HEK293T (cell line): ENCODE data around the gene CNOT9.

Experiments used
- BHLHE40 ChIP-seq: fragments of 450-650 bp; IDR thresholded peaks from 2 replicates; pipeline ENCODE4 v1.6.1; 2016; ENCODE audit warnings: mild to moderate bottlenecking, moderate library complexity, borderline replicate concordance
- CTBP1 ChIP-seq: fragments of 450-650 bp; IDR thresholded peaks from 2 replicates; pipeline ENCODE4 v1.6.1; 2016; ENCODE audit warnings: borderline replicate concordance
- ELF4 ChIP-seq: fragments of 450-650 bp; IDR thresholded peaks from 2 replicates; pipeline ENCODE4 v1.6.1; 2017; ENCODE audit warnings: antibody characterized with exemption
- FOXA1 ChIP-seq: fragments of 450-650 bp; IDR thresholded peaks from 2 replicates; pipeline ENCODE4 v1.6.1; 2016; ENCODE audit warnings: mild to moderate bottlenecking
- FOXK2 ChIP-seq: fragments of 450-650 bp; IDR thresholded peaks from 2 replicates; pipeline ENCODE4 v1.6.1; 2016; ENCODE audit warnings: mild to moderate bottlenecking
- FOXM1 ChIP-seq: fragments of 450-650 bp; IDR thresholded peaks from 2 replicates; pipeline ENCODE4 v1.6.1; 2017; ENCODE audit warnings: mild to moderate bottlenecking, borderline replicate concordance
- HDGF ChIP-seq: fragments of 450-650 bp; IDR thresholded peaks from 2 replicates; pipeline ENCODE4 v1.6.1; 2017; ENCODE audit warnings: antibody characterized with exemption, borderline replicate concordance
- LEF1 ChIP-seq: fragments of 450-650 bp; IDR thresholded peaks from 2 replicates; pipeline ENCODE4 v1.6.1; 2017; ENCODE audit warnings: mild to moderate bottlenecking, borderline replicate concordance
- NFRKB ChIP-seq: fragments of 450-650 bp; IDR thresholded peaks from 2 replicates; pipeline ENCODE4 v1.6.1; 2016; ENCODE audit warnings: mild to moderate bottlenecking, moderate library complexity
- PKNOX1 ChIP-seq: fragments of 450-650 bp; IDR thresholded peaks from 2 replicates; pipeline ENCODE4 v1.6.1; 2016
- SP1 ChIP-seq: fragments of 450-650 bp; IDR thresholded peaks from 2 replicates; pipeline ENCODE4 v1.6.1; 2017
- SUZ12 ChIP-seq: fragments of 450-650 bp; IDR thresholded peaks from 2 replicates; pipeline ENCODE4 v1.6.1; 2016; ENCODE audit warnings: mild to moderate bottlenecking
- TARDBP ChIP-seq: fragments of 450-650 bp; IDR thresholded peaks from 2 replicates; pipeline ENCODE4 v1.6.1; 2016

- TF ChIP-seq NFRKB (no peak), FOXA1 (no peak), PKNOX1 (no peak), SP1 (no peak), CTBP1 (no peak), LEF1 (no peak), ELF4 (no peak), FOXM1 (no peak), BHLHE40 (no peak), SUZ12 (no peak), HDGF (no peak), FOXK2 (no peak), TARDBP (no peak)
Observed at GRCh38 chr2:218540015-218540414, 28.6 kb upstream of the CNOT9 start.
